Kidney capillary endothelial cell (primary cell): ENCODE data around the gene VPS18.

Source experiments
- DNase-seq: peaks from one replicate; pipeline ENCODE4 v3.0.0-alpha.2; 2018; ENCODE audit warnings: low spot score

The VPS18 gene

GRCh38 chr15:40925495-40925862 is 31.2 kb downstream of the VPS18 start:
- DNase-seq = no peak

GRCh38 chr15:40925863-40926658 is 31.8 kb downstream of the VPS18 start:
- DNase-seq = no peak

- DNase-seq = no peak
Measured at GRCh38 chr15:40926659-40927494, 32.6 kb downstream of the VPS18 start.

GRCh38 chr15:40927495-40927872 is 33.2 kb downstream of the VPS18 start:
- no peak for DNase-seq

GRCh38 chr15:40927873-40928806 is 33.9 kb downstream of the VPS18 start:
- no peak for DNase-seq

GRCh38 chr15:40928821-40929659 is 34.8 kb downstream of the VPS18 start, which contains the start of gene DLL4:
TSS of gene DLL4 (plus strand) at chr15:40929340. CDS start at chr15:40929669, 329 bp downstream.
- peak; percentile 95 for DNase-seq

GRCh38 chr15:40929660-40930429 is 35.6 kb downstream of the VPS18 start:
- DNase-seq = no peak

GRCh38 chr15:40930430-40931299 is 36.4 kb downstream of the VPS18 start:
- no peak for DNase-seq

- DNase-seq = no peak
Measured at GRCh38 chr15:40931300-40932142, 37.3 kb downstream of the VPS18 start.

GRCh38 chr15:40932156-40932555 is 37.9 kb downstream of the VPS18 start:
- DNase-seq = no peak

- no peak for DNase-seq
Measured at GRCh38 chr15:40932649-40933516, 38.6 kb downstream of the VPS18 start.

- no peak for DNase-seq
Measured at GRCh38 chr15:40933517-40933902, 39.3 kb downstream of the VPS18 start.

- DNase-seq = no peak
Measured at GRCh38 chr15:40934457-40934856, 40.2 kb downstream of the VPS18 start.

GRCh38 chr15:40936234-40936708 is 42.0 kb downstream of the VPS18 start:
- no peak for DNase-seq

GRCh38 chr15:40936709-40937666 is 42.7 kb downstream of the VPS18 start:
- DNase-seq = peak; percentile 31
